ENCODE results near the gene N4BP2L1. TPM values are rescaled to one million over a fixed set of nuclear protein-coding genes. Genes with fewer than 3 reads are reported as not detected.
A peak's percentile ranks its signal among the peaks of the same experiment; 100 is the strongest.

N4BP2L1 gene
- total RNA-seq, 1 donor from 2014 or later: 30.2 TPM

DNA sequence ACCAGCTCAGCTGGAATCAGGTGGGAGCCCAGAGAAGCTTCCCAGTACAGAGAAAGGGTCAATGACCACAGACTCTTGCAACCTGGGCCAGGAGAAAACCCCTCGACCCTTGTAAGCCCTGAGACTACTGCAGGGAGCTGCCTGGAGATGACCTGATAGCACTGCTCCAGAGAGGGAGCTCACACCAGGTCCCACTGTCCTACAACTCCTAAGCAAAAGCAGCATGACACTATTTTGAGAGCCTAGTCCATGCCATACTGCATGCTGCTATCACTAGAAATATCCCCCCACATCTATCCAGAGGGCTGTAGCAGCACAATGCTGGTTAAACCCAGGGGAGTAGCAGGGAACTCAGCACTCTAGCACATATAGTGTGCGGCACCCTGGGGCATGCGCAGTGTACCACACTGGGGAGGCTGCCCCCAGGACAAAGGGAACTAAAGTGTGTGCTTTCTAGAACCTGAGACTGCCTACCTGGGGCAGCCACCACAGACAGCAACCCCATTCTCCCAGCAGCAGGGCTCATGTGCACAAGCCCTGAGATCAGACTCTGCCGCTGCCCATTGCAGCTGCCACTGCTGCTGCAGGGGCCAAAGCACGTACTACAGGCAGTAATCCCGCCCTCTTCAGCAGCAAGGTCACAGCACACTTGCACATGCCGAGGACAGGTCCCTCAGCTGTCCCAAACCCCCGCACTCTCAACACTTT, 27.1 kb upstream of the N4BP2L1 start:
- intact Hi-C loops (cut with DNase I): no loop called here
- Histone ChIP-seq H3K4me1 (no peaks in the 10 kb centered on the region), H3K4me3 (no peak overlapping the region), H3K27me3 (ENCODE audit: low read depth) (no peaks in the 10 kb centered on the region), H3K36me3 (no peaks in the 10 kb centered on the region), H3K27ac (no peak overlapping the region), H3K9me3 (peaks cover 17% of the 10 kb centered on the region)
- TF ChIP-seq, protein P1, sequence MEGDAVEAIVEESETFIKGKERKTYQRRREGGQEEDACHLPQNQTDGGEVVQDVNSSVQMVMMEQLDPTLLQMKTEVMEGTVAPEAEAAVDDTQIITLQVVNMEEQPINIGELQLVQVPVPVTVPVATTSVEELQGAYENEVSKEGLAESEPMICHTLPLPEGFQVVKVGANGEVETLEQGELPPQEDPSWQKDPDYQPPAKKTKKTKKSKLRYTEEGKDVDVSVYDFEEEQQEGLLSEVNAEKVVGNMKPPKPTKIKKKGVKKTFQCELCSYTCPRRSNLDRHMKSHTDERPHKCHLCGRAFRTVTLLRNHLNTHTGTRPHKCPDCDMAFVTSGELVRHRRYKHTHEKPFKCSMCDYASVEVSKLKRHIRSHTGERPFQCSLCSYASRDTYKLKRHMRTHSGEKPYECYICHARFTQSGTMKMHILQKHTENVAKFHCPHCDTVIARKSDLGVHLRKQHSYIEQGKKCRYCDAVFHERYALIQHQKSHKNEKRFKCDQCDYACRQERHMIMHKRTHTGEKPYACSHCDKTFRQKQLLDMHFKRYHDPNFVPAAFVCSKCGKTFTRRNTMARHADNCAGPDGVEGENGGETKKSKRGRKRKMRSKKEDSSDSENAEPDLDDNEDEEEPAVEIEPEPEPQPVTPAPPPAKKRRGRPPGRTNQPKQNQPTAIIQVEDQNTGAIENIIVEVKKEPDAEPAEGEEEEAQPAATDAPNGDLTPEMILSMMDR (IDR thresholded peaks at IDR 0.05): no peak
- ATAC-seq (peak in 1 of 2 donors; percentile 35), DNase-seq (no peak)

DNA sequence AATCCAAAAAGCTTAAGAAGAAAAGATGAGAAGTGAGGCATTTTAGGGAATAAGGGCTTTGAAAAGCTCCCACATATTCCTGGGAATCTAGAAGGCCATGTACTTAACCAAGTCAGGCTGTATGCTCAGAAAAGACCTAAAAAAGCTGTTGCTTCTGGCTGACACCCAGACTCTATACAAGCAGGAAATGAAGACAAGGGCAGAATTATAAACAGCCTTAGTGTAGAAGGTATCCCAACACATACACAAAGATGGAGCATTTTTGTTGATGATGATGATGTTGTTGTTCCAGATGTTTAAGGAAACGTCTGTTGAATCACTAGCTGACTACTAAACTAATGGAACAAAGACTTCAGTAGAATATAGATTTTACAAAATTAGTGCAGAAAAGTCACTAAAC, 26.1 kb upstream of the N4BP2L1 start:
- TF ChIP-seq, protein P1 (IDR thresholded peaks at IDR 0.05): no peak
- H3K27ac ChIP-seq: no peak overlapping the region
- H3K36me3 ChIP-seq: no peaks in the 10 kb centered on the region
- DNase-seq: no peak
- no peaks in the 10 kb centered on the region for H3K4me1 ChIP-seq
- no peaks in the 10 kb centered on the region for H3K27me3 ChIP-seq (ENCODE audit: low read depth)
- no peak for ATAC-seq
- intact Hi-C loops (cut with DNase I): no loop called here
- peaks cover 15% of the 10 kb centered on the region for H3K9me3 ChIP-seq
- no peak overlapping the region for H3K4me3 ChIP-seq

DNA sequence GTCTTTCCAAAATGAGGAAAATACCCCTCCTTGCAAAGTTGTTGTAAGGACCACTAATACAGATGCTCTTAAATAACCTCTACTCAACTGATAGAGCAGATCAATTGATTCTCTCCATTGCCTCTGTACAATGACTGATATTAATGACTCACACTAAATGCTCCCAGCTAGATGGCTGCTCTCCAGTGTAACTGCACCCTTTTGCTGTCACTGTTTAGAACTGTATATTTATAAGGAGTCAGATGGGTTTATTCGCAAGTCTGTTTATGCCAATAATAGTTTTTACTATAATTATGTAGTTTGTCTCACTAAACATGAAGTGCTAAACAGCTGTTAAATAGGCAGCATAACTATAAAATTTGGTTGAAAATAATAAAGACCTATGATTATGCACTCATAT, 21.0 kb upstream of the N4BP2L1 start:
- no peak overlapping the region for H3K4me3 ChIP-seq
- H3K27ac ChIP-seq: no peak overlapping the region
- no peaks in the 10 kb centered on the region for H3K36me3 ChIP-seq
- H3K27me3 ChIP-seq (ENCODE audit: low read depth): no peaks in the 10 kb centered on the region
- no peak for DNase-seq
- no peaks in the 10 kb centered on the region for H3K9me3 ChIP-seq
- no peak for ATAC-seq
- intact Hi-C loops (cut with DNase I): no loop called here
- TF ChIP-seq, protein P1 (IDR thresholded peaks at IDR 0.05): no peak
- H3K4me1 ChIP-seq: peaks cover 10% of the 10 kb centered on the region

DNA sequence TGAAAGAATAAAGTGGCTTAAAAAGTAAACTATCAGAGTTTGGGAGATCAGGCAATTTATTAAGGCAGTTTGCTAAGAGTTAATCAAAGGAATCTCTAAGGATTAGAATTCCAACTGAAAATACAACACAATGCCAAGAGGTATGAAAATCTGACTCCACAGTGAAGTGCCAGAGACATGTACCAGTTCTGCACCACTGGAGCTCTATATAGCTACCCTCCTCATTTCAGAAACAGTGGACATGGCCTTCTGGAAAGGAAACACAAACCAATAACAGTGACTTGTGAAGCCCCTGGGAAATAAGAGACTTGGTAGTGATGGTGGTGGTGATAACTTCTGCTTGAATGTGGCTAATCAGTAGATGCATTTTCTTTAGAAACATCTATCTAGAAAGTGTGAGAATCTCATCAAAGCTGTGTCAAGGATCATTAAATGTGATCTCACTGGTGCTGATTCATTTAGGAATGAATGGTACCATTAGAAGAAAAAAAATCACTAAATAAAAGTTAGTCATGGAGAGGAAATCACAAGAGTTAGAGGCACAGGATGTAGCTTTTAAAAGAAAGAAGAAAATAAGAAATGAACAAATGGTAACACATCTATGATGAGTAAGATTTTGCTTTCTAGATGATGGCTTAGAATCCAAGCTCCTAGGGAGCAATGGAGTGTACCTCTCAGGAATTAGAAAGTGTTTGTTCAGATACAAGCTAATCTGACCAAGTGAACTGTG, 20.1 kb upstream of the N4BP2L1 start:
- Histone ChIP-seq H3K36me3 (no peaks in the 10 kb centered on the region), H3K4me3 (no peak overlapping the region), H3K27ac (no peak overlapping the region), H3K4me1 (peaks cover 10% of the 10 kb centered on the region), H3K27me3 (ENCODE audit: low read depth) (no peaks in the 10 kb centered on the region), H3K9me3 (no peaks in the 10 kb centered on the region)
- no peak for DNase-seq
- TF ChIP-seq, protein P1 (IDR thresholded peaks at IDR 0.05): no peak
- intact Hi-C loops (cut with DNase I): no loop called here
- ATAC-seq: no peak

DNA sequence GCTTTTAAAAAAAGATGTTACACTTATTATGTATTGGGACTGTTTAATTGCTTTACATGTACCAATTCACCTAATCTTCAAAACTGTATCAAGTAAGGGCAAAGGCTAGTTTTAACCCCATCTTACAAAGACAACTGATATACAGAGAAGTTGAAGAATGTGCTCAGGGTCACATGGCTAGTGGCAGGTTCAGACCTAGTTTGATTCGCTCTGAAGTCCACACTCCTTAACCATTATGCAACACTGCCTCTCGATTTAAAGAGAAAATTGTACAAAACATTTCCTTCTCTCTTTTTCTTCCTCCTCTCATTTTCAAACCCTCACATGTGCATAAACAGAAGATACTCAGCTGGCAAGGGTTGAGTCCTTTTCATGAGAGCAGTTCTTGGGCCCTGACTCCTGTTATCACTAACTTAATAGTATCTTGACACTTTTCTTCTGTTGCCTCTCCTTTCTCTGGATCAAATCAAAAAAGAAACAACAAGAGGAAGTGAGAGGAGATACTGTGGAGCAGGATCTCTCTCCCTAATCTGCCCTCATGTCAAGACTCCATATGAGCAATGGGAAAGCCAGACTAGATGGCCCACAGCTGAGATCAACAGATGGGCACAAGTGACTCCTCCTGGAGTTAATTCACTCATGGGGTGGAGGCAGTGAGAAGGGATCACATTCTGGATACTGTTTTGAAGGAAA, 19.0 kb upstream of the N4BP2L1 start:
- ATAC-seq (peak in 1 of 2 donors; percentile 32), DNase-seq (no peak)
- H3K27me3 ChIP-seq (ENCODE audit: low read depth): no peaks in the 10 kb centered on the region
- no peaks in the 10 kb centered on the region for H3K9me3 ChIP-seq
- H3K36me3 ChIP-seq: no peaks in the 10 kb centered on the region
- peaks cover 10% of the 10 kb centered on the region for H3K4me1 ChIP-seq
- H3K27ac ChIP-seq: no peak overlapping the region
- no peak overlapping the region for H3K4me3 ChIP-seq
- intact Hi-C loops (cut with DNase I): no loop called here
- TF ChIP-seq, protein P1 (IDR thresholded peaks at IDR 0.05): no peak
